GM23338 (cell line): Measurements from ENCODE around the gene ASB15.

Source experiments
- CTCF ChIP-seq, 2 experiments: fragments of 200-600 bp in 1 of 2; sonication (generic) in 1 of 2; conservative IDR thresholded peaks; 2 replicates each; pipeline versions ENCODE4 v1.5.1 to v1.6.1; 2016 to 2017; ENCODE audit warnings: antibody characterized with exemption in 2 of 2, low read depth in 2 of 2, mild to moderate bottlenecking in 2 of 2, moderate library complexity in 1 of 2
- EZH2 ChIP-seq: fragments of 200-600 bp; sonication (generic); IDR thresholded peaks from one replicate; pipeline ENCODE4 v1.8.0; 2017; ENCODE audit warnings: antibody characterized with exemption, mild to moderate bottlenecking, low read depth; ENCODE audit not compliant: unreplicated experiment
- EZH2phosphoT487 ChIP-seq: fragments of 200-600 bp; sonication (generic); IDR thresholded peaks from one replicate; pipeline ENCODE4 v1.8.1; 2018; ENCODE audit warnings: antibody characterized with exemption; ENCODE audit not compliant: unreplicated experiment

GRCh38 chr7:123557398-123558288 lies 44.0 kb upstream of the ASB15 start, which contains the start of gene NDUFA5:
- TF ChIP-seq CTCF (conservative IDR thresholded peaks at IDR 0.05; ENCODE audit: low read depth in 2 of 2) (no peak), EZH2 (no peak), EZH2phosphoT487 (no peak)
